IgD-negative memory B cell (primary cell): Measurements from ENCODE around the gene CENPS. TPM values are rescaled to one million over a fixed set of nuclear protein-coding genes. Genes with fewer than 3 reads are reported as not detected.

Experiments
- H3K27ac Mint-ChIP-seq, 3 donors: one replicate each; pipeline ENCODE4 v1.8.0; 2020 to 2022; ENCODE audit warnings: mild to moderate bottlenecking in 3 of 3, mixed read lengths in 3 of 3, moderate library complexity in 1 of 3
- H3K27me3 Mint-ChIP-seq: one replicate; pipeline ENCODE4 v1.8.0; 2021; ENCODE audit warnings: mixed read lengths
- H3K36me3 Mint-ChIP-seq: one replicate; pipeline ENCODE4 v1.8.0; 2020; ENCODE audit warnings: mild to moderate bottlenecking, mixed read lengths
- H3K4me1 Mint-ChIP-seq, 3 donors: one replicate each; pipeline ENCODE4 v1.8.0; 2020 to 2022; ENCODE audit warnings: mixed read lengths in 3 of 3, mild to moderate bottlenecking in 1 of 3
- H3K4me3 Mint-ChIP-seq, 4 donors: one replicate each; pipeline ENCODE4 v1.8.0; 2020 to 2022; ENCODE audit warnings: mild to moderate bottlenecking in 4 of 4, mixed read lengths in 4 of 4, moderate library complexity in 3 of 4
- H3K9me3 Mint-ChIP-seq, 3 donors: one replicate each; pipeline ENCODE4 v1.8.0; 2020 to 2021; ENCODE audit warnings: mixed read lengths in 3 of 3, mild to moderate bottlenecking in 1 of 3
- polyA plus RNA-seq: library from polyadenylated mRNA; unstranded; fragments of 300-500 nt; fragmentation: Illumina TruSeq; gene quantifications from one replicate; pipeline ENCODE4 v1.2.3, GENCODE V29; 2021

CENPS gene
- polyA plus RNA-seq, 1 donor from 2014 or later, result 12.3 TPM

- no peaks in the 10 kb centered on the region for H3K36me3 Mint-ChIP-seq
- peak overlapping the region; percentile 87 to 99 (median 97) for H3K27ac Mint-ChIP-seq
- no peaks in the 10 kb centered on the region for H3K9me3 Mint-ChIP-seq
- peak overlapping the region; percentile 89 to 96 (median 92) for H3K4me3 Mint-ChIP-seq
- peaks cover 18 to 20% (median 19%) of the 10 kb centered on the region in 3 donors for H3K4me1 Mint-ChIP-seq
- H3K27me3 Mint-ChIP-seq, result no peaks in the 10 kb centered on the region
Measured at GRCh38 chr1:10431070-10431730, 967 bp downstream of the CENPS start.

GRCh38 chr1:10432910-10433700, 2.9 kb downstream of the CENPS start:
- no peaks in the 10 kb centered on the region for H3K36me3 Mint-ChIP-seq
- peak overlapping the region in 3 of 4 donors; percentile 28 to 90 (median 68) for H3K4me3 Mint-ChIP-seq
- H3K9me3 Mint-ChIP-seq, result no peaks in the 10 kb centered on the region
- no peaks in the 10 kb centered on the region for H3K27me3 Mint-ChIP-seq
- peak overlapping the region; percentile 53 to 97 (median 75) for H3K27ac Mint-ChIP-seq
- peaks cover 15 to 20% (median 17%) of the 10 kb centered on the region in 3 donors for H3K4me1 Mint-ChIP-seq

- peak overlapping the region in 3 of 4 donors; percentile 17 to 90 (median 28) for H3K4me3 Mint-ChIP-seq
- H3K27me3 Mint-ChIP-seq, result no peaks in the 10 kb centered on the region
- H3K4me1 Mint-ChIP-seq, result peaks cover 15 to 20% (median 17%) of the 10 kb centered on the region in 3 donors
- H3K27ac Mint-ChIP-seq, result peak overlapping the region in 2 of 3 donors; percentile 75 to 97
- H3K36me3 Mint-ChIP-seq, result no peaks in the 10 kb centered on the region
- H3K9me3 Mint-ChIP-seq, result no peaks in the 10 kb centered on the region
Measured at GRCh38 chr1:10433790-10434189, 3.6 kb downstream of the CENPS start.

- H3K27me3 Mint-ChIP-seq, result no peaks in the 10 kb centered on the region
- H3K9me3 Mint-ChIP-seq, result no peaks in the 10 kb centered on the region
- peaks cover 14 to 20% (median 17%) of the 10 kb centered on the region in 3 donors for H3K4me1 Mint-ChIP-seq
- no peaks in the 10 kb centered on the region for H3K36me3 Mint-ChIP-seq
- H3K27ac Mint-ChIP-seq, result no peak overlapping the region
- H3K4me3 Mint-ChIP-seq, result peak overlapping the region in 1 of 4 donors; percentile 35
Measured at GRCh38 chr1:10434590-10434989, 4.4 kb downstream of the CENPS start.

- peaks cover 2 to 13% (median 7%) of the 10 kb centered on the region in 3 donors for H3K4me1 Mint-ChIP-seq
- H3K27ac Mint-ChIP-seq, result no peak overlapping the region
- H3K4me3 Mint-ChIP-seq, result no peak overlapping the region
- H3K27me3 Mint-ChIP-seq, result no peaks in the 10 kb centered on the region
- H3K36me3 Mint-ChIP-seq, result peaks cover 1% of the 10 kb centered on the region
- H3K9me3 Mint-ChIP-seq, result no peaks in the 10 kb centered on the region
Measured at GRCh38 chr1:10437052-10437451, 6.8 kb downstream of the CENPS start.

- Mint-ChIP-seq H3K4me1 (peaks cover 0 to 7% (median 2%) of the 10 kb centered on the region in 3 donors), H3K36me3 (peaks cover 3% of the 10 kb centered on the region)
Measured at GRCh38 chr1:10438677-10439163, 8.5 kb downstream of the CENPS start.

GRCh38 chr1:10440305-10440704, 10.1 kb downstream of the CENPS start:
- Mint-ChIP-seq H3K36me3 (peaks cover 3% of the 10 kb centered on the region), H3K4me3 (peak overlapping the region in 1 of 4 donors; percentile 35), H3K27me3 (no peaks in the 10 kb centered on the region), H3K27ac (no peak overlapping the region), H3K4me1 (no peaks in the 10 kb centered on the region), H3K9me3 (no peaks in the 10 kb centered on the region)

More at GRCh38 chr1:10438677-10439163, 8.5 kb downstream of the CENPS start:
- Mint-ChIP-seq H3K27ac (no peak overlapping the region), H3K27me3 (no peaks in the 10 kb centered on the region), H3K9me3 (no peaks in the 10 kb centered on the region), H3K4me3 (no peak overlapping the region)

GRCh38 chr1:10440794-10441193, 10.6 kb downstream of the CENPS start:
- no peak overlapping the region for H3K27ac Mint-ChIP-seq
- H3K9me3 Mint-ChIP-seq, result no peaks in the 10 kb centered on the region
- no peak overlapping the region for H3K4me3 Mint-ChIP-seq
- no peaks in the 10 kb centered on the region for H3K27me3 Mint-ChIP-seq
- H3K36me3 Mint-ChIP-seq, result peaks cover 3% of the 10 kb centered on the region
- H3K4me1 Mint-ChIP-seq, result no peaks in the 10 kb centered on the region

- Mint-ChIP-seq H3K27me3 (no peaks in the 10 kb centered on the region), H3K27ac (no peak overlapping the region), H3K4me1 (no peaks in the 10 kb centered on the region), H3K4me3 (no peak overlapping the region), H3K9me3 (no peaks in the 10 kb centered on the region), H3K36me3 (peaks cover 3% of the 10 kb centered on the region)
Measured at GRCh38 chr1:10444248-10444647, 14.0 kb downstream of the CENPS start.

GRCh38 chr1:10444795-10445397, 14.7 kb downstream of the CENPS start:
- Mint-ChIP-seq H3K4me3 (no peak overlapping the region), H3K4me1 (no peaks in the 10 kb centered on the region), H3K27me3 (no peaks in the 10 kb centered on the region), H3K9me3 (no peaks in the 10 kb centered on the region), H3K36me3 (peaks cover 3% of the 10 kb centered on the region), H3K27ac (no peak overlapping the region)

GRCh38 chr1:10446790-10447422, 16.7 kb downstream of the CENPS start:
- Mint-ChIP-seq H3K4me3 (no peak overlapping the region), H3K36me3 (peaks cover 3% of the 10 kb centered on the region), H3K4me1 (no peaks in the 10 kb centered on the region), H3K27me3 (no peaks in the 10 kb centered on the region), H3K9me3 (no peaks in the 10 kb centered on the region), H3K27ac (no peak overlapping the region)

GRCh38 chr1:10449751-10450150, 19.5 kb downstream of the CENPS start, which contains the start of gene CORT:
CORT (plus strand) TSS chr1:10450031; CDS start chr1:10450224, 193 bp downstream.
- H3K4me1 Mint-ChIP-seq, result no peaks in the 10 kb centered on the region
- H3K27me3 Mint-ChIP-seq, result no peaks in the 10 kb centered on the region
- H3K9me3 Mint-ChIP-seq, result no peaks in the 10 kb centered on the region
- H3K4me3 Mint-ChIP-seq, result no peak within 1 kb of the TSS
- H3K27ac Mint-ChIP-seq, result no peak within 1 kb of the TSS
- H3K36me3 Mint-ChIP-seq, result no peaks in the 10 kb centered on the region

- Mint-ChIP-seq H3K9me3 (no peaks in the 10 kb centered on the region), H3K4me3 (no peak overlapping the region), H3K36me3 (no peaks in the 10 kb centered on the region), H3K27me3 (no peaks in the 10 kb centered on the region), H3K4me1 (no peaks in the 10 kb centered on the region), H3K27ac (no peak overlapping the region)
Measured at GRCh38 chr1:10450156-10450814, 20.1 kb downstream of the CENPS start.

- Mint-ChIP-seq H3K27me3 (no peaks in the 10 kb centered on the region), H3K27ac (no peak overlapping the region), H3K4me1 (no peaks in the 10 kb centered on the region), H3K36me3 (no peaks in the 10 kb centered on the region), H3K9me3 (no peaks in the 10 kb centered on the region), H3K4me3 (no peak overlapping the region)
Measured at GRCh38 chr1:10450836-10451235, 20.6 kb downstream of the CENPS start.
